ENCODE measurements around the gene HIPK2. TPM values are rescaled to one million over a fixed set of nuclear protein-coding genes. Genes with fewer than 3 reads are reported as not detected.
A peak's percentile ranks its signal among the peaks of the same experiment; 100 is the strongest.

HIPK2 gene
- total RNA-seq, 1 donor, result 12.7 TPM

DNA sequence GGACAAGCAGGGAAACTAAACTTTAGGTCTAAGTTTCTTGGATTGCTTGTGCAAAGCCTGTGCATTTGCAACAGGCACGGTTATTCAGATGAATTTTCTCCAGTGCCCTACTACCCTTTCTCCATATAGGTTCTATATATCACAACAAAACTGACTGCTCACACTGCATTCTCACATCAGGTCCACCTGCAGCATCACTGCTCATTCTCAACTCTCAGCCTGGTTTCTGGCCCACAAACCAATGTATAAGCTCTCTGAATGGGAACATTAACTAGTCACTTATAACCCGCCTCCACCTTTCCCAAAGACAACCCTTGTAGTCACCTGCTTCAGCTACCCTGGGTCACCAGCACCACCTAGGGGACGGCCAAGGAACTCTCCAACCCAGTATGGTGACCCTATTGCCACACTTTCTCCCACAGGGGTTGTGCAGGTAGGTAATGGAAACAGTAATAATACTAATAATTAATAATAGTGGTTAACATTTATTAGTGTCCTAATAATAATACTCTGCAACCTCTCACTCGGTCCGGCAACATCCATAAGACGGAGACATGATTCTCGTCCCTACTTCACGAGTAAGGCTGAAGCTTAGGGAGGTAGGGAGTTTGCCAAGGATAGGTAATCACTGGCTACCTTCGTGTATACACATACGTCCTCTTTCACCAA, 157.0 kb downstream of the HIPK2 start:
- Histone ChIP-seq H3K27me3 (ENCODE audit: insufficient read depth, low read length) (no peaks in the 10 kb centered on the region), H3K79me2 (ENCODE audit: insufficient read depth, low read length) (no peaks in the 10 kb centered on the region), H3K9me3 (ENCODE audit: low read depth, low read length) (no peaks in the 10 kb centered on the region), H3K4me2 (ENCODE audit: insufficient read depth, low read length) (no peak overlapping the region), H2AFZ (ENCODE audit: low read length) (no peak overlapping the region), H4K20me1 (ENCODE audit: insufficient read depth, low read length) (peaks cover 3% of the 10 kb centered on the region), H3K27ac (ENCODE audit: low read depth, low read length) (no peak overlapping the region), H3K36me3 (ENCODE audit: insufficient read depth, low read length) (peaks cover 74% of the 10 kb centered on the region), H3K4me1 (ENCODE audit: insufficient read depth, low read length) (peaks cover 13% of the 10 kb centered on the region), H3K4me3 (ENCODE audit: insufficient read depth, low read length) (no peak overlapping the region)
- TF ChIP-seq, protein P1, sequence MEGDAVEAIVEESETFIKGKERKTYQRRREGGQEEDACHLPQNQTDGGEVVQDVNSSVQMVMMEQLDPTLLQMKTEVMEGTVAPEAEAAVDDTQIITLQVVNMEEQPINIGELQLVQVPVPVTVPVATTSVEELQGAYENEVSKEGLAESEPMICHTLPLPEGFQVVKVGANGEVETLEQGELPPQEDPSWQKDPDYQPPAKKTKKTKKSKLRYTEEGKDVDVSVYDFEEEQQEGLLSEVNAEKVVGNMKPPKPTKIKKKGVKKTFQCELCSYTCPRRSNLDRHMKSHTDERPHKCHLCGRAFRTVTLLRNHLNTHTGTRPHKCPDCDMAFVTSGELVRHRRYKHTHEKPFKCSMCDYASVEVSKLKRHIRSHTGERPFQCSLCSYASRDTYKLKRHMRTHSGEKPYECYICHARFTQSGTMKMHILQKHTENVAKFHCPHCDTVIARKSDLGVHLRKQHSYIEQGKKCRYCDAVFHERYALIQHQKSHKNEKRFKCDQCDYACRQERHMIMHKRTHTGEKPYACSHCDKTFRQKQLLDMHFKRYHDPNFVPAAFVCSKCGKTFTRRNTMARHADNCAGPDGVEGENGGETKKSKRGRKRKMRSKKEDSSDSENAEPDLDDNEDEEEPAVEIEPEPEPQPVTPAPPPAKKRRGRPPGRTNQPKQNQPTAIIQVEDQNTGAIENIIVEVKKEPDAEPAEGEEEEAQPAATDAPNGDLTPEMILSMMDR (IDR thresholded peaks at IDR 0.05; ENCODE audit: extremely low read depth, low read depth, low read length), result peak; percentile 76
- no peak for DNase-seq (ENCODE audit: insufficient read length, low spot score, missing footprints)

DNA sequence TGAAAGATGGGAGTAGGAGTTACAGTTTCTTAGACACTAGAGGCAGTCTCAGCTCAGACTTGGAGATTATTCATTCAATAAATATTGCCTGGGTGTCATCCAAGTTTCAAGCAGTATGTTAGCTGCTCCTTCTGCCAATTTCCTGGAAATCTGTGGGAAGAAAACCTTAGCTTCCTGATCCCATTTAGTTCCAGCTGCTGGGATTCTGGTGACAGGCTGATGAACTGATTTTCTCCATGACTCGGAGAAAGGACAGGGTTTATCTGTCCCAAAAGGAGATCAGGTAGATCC, 158.5 kb downstream of the HIPK2 start:
- no peak overlapping the region for H3K4me2 ChIP-seq (ENCODE audit: insufficient read depth, low read length)
- no peak for DNase-seq (ENCODE audit: insufficient read length, low spot score, missing footprints)
- no peak overlapping the region for H3K4me3 ChIP-seq (ENCODE audit: insufficient read depth, low read length)
- TF ChIP-seq, protein P1 (IDR thresholded peaks at IDR 0.05; ENCODE audit: extremely low read depth, low read depth, low read length), result no peak
- no peaks in the 10 kb centered on the region for H3K27me3 ChIP-seq (ENCODE audit: insufficient read depth, low read length)
- H2AFZ ChIP-seq (ENCODE audit: low read length), result no peak overlapping the region
- peaks cover 3% of the 10 kb centered on the region for H4K20me1 ChIP-seq (ENCODE audit: insufficient read depth, low read length)
- no peaks in the 10 kb centered on the region for H3K9me3 ChIP-seq (ENCODE audit: low read depth, low read length)
- H3K4me1 ChIP-seq (ENCODE audit: insufficient read depth, low read length), result peaks cover 13% of the 10 kb centered on the region
- H3K27ac ChIP-seq (ENCODE audit: low read depth, low read length), result peak overlapping the region; percentile 76
- H3K36me3 ChIP-seq (ENCODE audit: insufficient read depth, low read length), result peaks cover 72% of the 10 kb centered on the region
- H3K79me2 ChIP-seq (ENCODE audit: insufficient read depth, low read length), result no peaks in the 10 kb centered on the region

DNA sequence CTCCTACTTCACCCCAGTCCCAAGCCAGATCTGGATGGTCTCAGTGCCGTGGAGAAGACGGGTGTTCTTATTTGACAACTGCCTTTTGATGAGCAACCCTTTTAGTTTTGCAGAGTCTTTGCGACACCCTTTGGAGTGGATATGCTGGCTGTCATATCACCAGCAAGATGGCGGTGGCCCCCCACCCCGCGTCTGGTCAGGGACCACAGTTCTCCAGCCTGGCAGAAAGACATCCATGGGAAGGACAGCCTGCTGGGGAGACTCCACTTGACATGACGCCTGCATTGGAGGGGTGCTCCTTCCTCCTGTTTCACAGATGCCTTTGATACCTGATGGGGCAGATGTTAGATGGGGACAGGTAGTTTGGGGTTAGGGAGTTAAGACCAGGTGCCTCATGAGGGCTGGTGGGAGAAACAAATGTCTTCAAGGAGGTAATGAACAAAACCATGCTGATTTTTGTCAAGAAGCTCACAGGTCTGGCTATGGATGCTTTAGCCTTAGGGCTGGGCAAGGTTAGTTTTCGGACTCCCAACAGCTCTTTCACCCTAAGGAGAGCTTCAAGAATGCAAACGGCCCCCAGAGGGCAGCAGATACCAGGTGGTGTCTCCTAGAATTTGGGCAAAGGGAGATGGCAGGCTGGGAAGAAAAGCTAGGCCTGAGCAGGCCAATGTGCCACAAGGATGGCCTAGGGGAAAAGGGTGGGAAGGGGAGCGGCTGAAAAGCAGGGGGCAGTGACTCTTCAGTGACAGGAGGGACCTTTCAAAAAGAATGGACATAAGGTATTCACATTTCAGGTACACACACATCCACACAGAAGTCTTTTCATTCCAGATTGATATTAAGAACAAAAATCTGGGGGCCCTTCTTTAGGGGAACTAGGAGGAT, 159.1 kb downstream of the HIPK2 start:
- TF ChIP-seq, protein P1 (IDR thresholded peaks at IDR 0.05; ENCODE audit: extremely low read depth, low read depth, low read length), result peak; percentile 66
- no peak overlapping the region for H3K4me2 ChIP-seq (ENCODE audit: insufficient read depth, low read length)
- H3K9me3 ChIP-seq (ENCODE audit: low read depth, low read length), result no peaks in the 10 kb centered on the region
- peaks cover 3% of the 10 kb centered on the region for H4K20me1 ChIP-seq (ENCODE audit: insufficient read depth, low read length)
- H3K36me3 ChIP-seq (ENCODE audit: insufficient read depth, low read length), result peaks cover 75% of the 10 kb centered on the region
- H2AFZ ChIP-seq (ENCODE audit: low read length), result no peak overlapping the region
- peak overlapping the region; percentile 76 for H3K27ac ChIP-seq (ENCODE audit: low read depth, low read length)
- DNase-seq (ENCODE audit: insufficient read length, low spot score, missing footprints), result no peak
- peaks cover 13% of the 10 kb centered on the region for H3K4me1 ChIP-seq (ENCODE audit: insufficient read depth, low read length)
- H3K27me3 ChIP-seq (ENCODE audit: insufficient read depth, low read length), result no peaks in the 10 kb centered on the region
- H3K4me3 ChIP-seq (ENCODE audit: insufficient read depth, low read length), result no peak overlapping the region
- no peaks in the 10 kb centered on the region for H3K79me2 ChIP-seq (ENCODE audit: insufficient read depth, low read length)

DNA sequence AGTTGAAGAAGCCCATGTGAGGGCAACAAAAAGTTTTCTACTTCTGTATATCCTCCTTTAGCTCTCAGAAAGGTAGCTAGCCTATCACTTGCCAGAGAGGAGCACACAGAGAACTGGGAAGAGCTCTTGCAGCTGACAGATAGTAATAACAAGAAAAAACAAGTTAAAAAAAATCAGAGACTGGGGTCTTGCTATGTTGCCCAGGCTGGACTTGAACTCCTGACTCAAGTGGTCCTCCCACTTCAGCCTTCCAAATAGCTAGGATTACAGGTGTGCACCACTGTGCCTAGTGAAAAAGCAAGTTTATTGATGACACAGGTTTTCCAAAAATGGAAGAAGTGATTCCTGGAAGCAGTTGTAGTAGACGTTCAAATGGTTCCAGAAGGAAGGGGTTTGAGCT, 160.7 kb downstream of the HIPK2 start:
- peaks cover 3% of the 10 kb centered on the region for H4K20me1 ChIP-seq (ENCODE audit: insufficient read depth, low read length)
- H3K27ac ChIP-seq (ENCODE audit: low read depth, low read length), result no peak overlapping the region
- H3K4me1 ChIP-seq (ENCODE audit: insufficient read depth, low read length), result peaks cover 13% of the 10 kb centered on the region
- no peak overlapping the region for H3K4me2 ChIP-seq (ENCODE audit: insufficient read depth, low read length)
- no peak overlapping the region for H2AFZ ChIP-seq (ENCODE audit: low read length)
- no peaks in the 10 kb centered on the region for H3K9me3 ChIP-seq (ENCODE audit: low read depth, low read length)
- DNase-seq (ENCODE audit: insufficient read length, low spot score, missing footprints), result no peak
- H3K79me2 ChIP-seq (ENCODE audit: insufficient read depth, low read length), result no peaks in the 10 kb centered on the region
- peaks cover 84% of the 10 kb centered on the region for H3K36me3 ChIP-seq (ENCODE audit: insufficient read depth, low read length)
- TF ChIP-seq, protein P1 (IDR thresholded peaks at IDR 0.05; ENCODE audit: extremely low read depth, low read depth, low read length), result no peak
- no peaks in the 10 kb centered on the region for H3K27me3 ChIP-seq (ENCODE audit: insufficient read depth, low read length)
- no peak overlapping the region for H3K4me3 ChIP-seq (ENCODE audit: insufficient read depth, low read length)
